NCI-H1694 treated with DMSO at 0.1 percent for 48 hours (cell line): Measurements from ENCODE around the gene ATP7B.

ENCODE experiments used
- DNase-seq: peaks from one replicate; lab custom pipeline; 2025; lab: John Stamatoyannopoulos, UW

ATP7B gene

DNA sequence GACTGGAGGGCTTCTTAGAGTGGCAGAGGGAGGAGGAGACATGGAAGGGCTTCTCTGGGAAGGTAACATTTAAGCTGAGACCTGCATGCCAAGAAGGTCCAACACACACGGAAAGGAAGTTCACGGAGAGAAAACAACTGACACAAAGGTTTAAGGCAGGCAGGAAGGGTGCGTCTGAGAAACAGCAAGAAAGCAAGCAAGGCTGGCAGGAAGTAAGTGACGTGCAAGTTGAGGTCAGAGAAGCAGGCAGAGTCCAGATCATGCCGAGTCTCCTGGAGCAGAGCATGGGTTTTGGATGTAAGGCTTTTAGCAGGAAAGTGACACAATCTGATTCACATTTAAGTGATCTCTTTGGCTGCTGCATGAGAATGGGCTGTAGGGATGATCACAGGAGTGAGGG lies 60.5 kb downstream of the ATP7B start:
- DNase-seq: no peak

DNA sequence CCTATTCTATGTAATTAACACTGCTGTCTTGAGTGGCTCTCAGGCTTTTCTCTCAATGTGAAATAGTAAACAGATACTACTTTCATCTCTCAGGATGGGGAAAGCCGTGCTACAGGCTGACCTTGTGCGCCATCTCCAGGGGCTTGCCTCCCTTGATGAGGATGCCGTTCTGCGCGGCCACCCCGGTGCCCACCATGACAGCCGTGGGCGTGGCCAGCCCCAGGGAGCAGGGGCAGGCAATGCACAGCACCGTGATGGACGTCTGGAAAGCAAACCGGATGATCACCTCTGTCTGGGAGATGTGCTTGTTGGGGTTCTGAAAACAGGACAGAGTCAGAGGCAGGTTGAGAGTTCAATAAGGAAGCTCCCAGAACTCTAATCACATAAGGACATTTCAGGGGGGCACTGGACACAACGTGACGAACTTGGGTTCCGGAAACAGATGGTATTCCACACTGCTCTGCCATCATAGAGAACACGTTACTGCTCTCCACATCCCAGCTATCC lies 65.0 kb downstream of the ATP7B start:
- no peak for DNase-seq

DNA sequence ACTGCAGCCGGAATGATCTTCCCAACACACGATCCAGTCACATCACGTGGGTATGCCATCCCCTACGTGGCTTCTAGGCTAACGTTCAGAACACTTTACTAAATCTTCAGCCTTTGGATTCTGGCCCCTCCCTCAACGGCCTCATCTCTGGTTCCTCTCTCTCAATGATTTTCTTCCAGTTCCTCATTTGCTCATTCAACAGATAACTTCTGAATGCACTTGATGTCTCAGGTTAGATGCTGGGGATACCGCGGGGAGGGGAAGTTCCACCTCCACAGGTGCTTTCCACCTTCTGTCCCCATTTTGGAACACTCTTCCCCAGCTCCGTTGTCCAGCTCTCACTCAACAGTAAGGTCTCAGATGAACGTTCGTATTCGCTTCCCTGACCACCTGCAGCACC lies 66.1 kb downstream of the ATP7B start:
- DNase-seq: no peak

DNA sequence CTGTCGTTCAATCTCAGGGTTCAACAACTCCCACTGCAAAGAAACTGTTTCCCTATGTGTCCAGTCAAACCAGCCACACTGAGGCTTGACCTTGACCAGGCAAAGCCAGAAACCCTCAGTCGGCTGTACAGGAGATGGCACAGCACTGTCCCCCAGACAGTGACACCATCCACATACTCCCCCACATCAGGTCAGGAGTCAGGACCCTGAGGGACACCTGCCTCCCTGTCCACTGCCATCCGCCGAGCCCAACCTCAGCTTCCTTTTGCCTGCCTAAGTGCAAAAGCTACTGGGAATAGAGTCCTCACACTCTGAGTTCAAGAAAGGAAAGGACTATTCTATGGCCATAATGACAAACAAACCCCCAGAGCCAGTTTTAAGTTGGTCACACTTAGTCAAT lies 66.8 kb downstream of the ATP7B start:
- DNase-seq: no peak

DNA sequence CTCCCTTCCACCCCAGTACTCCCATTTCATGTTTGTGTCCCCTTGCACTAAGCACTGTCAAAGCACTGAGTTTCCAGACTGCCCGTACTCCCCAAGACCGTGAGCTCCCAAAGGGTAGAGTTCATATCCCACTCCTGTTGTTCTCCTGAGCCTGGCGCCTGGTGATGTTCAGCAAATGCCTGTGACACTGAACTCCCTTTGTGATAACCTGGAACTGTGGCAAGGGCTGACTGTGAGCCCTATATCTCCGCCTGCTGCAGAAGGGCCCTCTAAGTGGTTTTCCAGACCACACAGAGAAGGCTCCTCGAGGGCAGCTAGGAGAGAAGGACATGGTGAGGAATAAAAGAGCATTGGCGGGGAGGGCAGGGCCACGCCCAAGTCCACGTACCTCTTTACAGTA lies 67.5 kb downstream of the ATP7B start:
- DNase-seq: no peak

DNA sequence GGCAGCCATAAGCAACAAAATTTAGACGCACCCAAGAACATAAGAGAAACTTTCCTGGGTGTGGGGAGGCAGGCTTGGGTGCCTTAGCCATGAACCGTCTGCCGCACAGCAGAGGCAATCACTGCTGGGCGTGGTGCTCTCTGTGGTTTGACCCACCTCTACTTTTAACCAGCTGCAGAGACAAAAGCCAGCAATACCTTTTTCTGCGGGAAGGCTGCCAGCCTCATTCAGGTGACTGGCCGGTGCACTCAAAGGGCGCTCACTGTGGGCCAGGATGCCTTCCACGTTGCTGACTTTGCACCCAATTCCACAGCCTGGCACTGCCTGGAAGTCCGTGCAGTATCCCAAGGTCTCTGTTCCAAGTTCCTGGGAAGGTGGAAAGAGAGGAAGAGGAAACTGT lies 69.1 kb downstream of the ATP7B start:
- DNase-seq: no peak

DNA sequence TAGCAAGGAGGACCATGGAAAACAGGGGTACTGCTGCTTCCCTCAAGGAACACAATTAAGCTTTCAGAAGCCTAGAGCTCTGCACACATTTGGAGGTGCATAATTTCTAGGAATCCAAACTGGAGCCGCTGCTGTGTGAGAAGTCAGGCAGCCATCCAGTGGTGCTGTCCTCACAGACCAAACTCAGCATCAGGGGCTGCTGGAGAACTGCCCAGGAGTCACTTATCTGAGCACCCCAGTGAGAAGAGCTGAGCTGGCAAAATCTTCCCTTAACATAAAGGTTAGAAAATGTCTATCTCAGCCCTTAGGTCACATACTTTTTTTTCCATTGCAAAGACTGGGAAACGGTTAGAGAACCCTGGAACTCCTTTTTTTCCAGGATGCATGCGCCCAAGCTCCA lies 72.8 kb downstream of the ATP7B start:
- no peak for DNase-seq

DNA sequence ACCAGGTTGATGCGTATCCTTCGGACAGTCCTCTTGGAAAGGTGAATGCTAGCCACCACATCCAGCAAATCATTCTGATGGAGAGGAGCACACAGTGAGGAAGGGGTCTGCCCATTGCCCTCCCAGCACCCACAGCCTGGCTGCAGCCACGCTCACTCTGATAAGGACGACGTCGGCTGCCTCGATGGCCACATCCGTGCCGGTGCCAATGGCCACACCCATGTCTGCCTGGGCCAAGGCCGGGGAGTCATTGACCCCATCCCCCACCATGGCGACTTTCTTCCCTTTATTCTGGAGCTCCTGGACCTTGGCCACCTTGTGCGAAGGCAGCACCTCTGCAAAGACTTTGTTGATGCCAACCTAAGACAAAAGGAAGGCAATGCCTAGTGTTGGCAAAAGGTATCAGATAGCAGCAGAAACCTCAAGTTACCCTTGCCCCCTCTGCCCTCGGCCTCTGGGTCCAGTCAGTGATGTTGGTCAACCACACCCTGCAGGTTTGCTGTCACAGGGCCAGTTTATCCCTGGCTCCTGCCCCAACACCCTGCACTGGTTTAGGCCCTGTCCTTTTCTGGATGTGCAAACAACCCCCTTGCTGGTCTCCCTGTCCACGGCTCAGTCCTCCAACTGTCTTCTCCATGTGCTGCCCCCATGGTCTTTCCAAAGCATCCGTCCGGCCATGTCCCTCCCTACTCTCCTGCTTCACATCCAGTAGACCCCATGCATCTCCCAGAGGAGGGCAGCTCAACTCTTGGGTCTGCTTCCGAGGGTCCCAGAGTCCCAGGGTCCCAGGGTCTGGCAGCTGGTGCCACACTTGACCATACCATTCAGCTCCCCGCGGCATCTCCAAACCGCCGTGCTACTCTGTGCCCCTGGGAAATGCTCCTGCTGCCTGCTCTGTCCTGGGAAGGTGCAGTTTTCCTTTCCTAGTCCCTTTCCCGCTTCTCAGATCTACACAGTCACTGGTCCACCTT lies 73.6 kb downstream of the ATP7B start:
- no peak for DNase-seq

DNA sequence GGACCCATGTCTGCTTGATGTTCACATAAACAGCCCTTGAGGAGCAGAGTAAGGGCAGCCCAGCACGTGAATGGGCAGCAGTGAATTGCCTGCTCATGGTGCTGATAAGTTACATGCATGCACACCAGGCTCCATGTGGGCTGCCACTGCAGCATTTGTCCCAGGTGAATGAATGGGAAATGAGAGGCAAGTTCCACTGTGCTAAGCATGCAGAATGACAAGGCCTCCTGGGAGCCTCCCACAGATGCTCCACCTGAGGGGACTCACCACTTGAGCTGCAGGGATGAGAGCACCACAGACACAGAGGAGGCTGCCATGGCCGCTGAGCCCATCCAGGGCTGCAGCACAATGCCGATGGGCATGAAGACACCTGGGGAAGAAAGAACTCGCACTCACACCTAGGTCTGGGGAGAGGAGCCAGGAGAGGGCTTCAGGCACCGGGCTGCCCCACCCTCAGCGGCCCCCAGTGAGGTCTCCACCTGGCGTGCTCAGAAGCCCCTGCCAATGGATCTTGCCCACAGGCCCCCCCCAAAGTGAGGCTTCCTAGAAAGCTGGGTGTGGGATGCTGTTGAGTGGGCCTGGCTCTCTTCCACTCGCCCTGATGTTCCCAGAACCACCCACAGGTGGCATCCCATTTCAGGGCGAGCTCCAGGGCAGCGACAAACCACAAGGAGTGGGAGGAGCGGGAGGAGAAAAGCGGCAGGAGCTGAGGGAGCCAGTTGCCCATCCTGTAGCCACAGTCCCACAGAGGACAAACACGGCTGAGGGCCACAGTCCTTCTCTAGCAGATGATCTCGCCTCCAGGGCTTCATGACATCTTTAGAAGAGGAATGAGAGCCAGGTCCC lies 75.7 kb downstream of the ATP7B start:
- no peak for DNase-seq

DNA sequence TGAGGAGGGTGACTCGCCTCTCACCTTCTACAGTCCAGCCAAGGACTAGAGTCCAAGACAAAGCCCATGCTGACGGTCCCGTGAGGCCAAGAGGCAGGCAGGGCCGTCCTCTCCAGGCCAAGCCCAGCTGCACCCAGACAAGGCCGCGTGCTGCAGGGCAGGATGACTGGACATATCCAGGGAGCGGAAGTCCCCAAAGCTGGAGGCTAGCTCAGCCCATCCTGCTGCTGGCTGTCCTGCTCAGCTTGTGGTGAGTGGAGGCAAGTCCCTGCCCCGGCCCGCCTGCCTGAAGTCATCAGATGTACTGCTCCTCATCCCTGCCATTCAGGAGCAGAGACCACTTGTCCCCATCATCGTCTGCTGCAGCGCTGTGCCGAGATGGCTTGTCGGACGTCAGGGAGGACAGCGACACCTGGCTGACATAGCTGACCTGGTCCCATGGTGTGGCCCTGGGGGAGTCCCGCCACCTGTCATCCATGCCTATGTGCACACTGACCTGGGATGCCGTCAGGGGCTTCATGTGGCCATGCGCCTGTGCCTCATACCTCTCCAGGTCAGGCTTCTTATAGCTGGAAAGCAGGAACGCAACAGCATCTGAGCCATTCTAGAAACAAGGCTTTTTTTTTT lies 76.7 kb downstream of the ATP7B start:
- no peak for DNase-seq

DNA sequence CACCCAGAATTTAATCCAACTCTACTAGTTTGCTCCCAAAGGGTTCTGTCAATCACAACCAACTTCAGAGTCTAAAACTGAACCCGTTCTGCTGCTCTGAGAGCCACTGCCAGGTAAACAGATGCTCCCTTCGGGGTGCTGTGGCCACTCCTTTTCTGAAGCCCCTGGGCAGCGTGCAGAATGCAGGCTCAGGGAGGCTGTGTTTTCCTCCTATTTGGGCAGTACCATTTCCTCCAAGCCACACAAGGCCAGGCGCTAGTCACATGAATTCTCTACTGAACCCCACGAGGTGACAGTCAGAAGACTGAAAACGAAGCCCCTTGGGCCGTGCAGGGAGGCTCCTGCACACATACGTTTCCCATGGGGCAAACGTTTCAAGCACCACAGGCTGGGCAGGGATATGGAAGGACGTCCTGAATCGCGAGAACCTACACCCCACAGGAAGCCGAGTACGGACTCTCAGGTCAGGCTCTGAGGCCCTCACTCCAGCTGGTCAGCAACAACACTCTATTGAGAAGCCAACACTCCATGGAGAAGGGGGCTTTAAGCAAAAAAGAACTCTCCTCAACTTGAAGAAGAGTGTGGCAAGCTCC lies 77.7 kb downstream of the ATP7B start:
- no peak for DNase-seq

DNA sequence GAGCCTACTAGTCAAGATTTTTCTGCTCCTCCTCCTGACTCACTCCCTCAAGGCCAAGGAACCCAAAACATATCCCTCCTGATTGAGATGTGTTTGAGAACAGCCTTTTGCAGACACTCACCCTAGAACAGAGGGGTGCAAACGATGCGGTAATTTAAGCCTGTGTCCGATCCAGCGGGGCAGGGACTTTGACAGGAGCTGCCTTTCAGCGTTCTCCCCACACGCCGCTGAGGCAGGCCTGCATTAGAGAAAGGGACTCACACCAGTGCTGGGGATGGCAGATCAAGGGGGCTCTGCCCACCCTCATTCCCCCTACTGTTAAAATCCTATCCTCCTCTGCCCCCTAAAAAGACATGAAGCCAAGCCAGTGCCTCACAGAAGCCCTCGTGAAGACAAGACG lies 79.0 kb downstream of the ATP7B start:
- DNase-seq: no peak

DNA sequence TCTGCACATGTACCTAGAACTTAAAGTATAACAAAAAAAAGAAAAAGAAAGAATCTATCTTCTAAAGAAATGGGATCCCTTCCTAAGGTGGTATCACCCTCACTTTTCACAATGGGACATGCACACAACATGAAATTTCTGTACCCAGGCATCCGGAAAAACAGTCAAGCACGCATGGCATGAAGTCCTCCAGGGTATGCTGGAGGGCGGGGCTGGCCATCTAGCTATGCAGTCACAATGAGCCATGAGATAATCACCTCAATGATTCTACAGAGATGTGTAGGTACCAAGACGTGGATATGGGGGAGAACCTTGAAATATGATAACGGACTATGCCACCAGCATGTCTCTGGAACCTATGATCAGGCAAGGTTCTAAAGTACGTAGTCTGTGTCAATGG lies 79.6 kb downstream of the ATP7B start:
- DNase-seq: no peak

DNA sequence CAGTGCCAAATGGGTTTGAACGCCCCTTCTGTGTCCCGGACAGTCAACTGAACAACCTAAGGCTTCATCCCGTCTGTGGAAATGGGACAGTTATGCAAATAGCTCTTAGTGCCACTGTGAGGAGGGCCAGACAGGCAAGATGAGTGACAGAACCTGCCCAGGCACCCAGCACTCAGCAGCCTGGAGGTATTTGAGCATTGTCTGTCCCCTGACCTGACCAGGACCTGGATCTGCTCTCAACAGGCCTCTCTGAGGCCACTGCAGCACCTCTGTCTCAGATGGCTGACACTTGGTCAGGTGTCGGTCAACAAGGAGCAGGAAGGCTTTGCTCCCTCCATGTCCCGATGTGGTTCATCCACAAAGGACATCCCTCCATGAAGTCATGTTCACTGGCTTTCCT lies 81.6 kb downstream of the ATP7B start:
- DNase-seq: no peak

DNA sequence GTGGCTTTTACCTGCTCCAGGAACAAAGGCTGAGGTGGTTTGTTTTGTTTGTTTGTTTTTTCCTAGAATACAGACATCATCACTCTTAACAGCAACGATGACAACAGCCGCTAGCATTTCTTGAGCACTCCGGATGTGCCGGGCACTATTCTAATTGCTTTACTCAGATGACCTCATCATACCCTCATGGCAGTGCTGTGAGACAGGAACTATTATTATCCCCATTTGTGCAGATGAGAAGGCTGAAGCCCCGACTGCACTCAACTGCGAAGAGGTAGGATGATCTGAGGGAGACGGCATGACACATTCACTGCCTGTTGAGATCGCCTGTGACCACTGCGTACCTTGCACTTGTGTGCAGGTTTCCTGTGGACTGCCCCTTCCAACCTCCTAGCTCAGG lies 83.0 kb downstream of the ATP7B start:
- DNase-seq: no peak

DNA sequence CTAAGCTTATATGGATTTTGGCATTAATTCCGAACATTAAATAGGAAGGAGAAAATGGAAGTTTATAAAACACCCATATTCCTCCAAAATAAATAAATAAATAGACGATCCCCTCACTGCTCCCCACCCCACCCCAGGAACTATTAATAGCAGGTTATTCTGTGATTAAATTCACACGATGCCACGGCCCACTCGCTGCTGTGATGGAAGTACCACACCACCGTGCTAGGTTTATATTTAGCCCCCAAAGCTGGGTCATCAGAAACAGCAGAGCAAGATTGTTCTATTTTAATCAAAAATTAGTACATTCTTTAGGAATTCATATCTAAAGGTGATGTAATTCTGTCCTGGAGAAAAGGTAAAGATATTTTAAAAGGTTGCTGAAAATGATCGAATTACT lies 84.1 kb downstream of the ATP7B start:
- no peak for DNase-seq

DNA sequence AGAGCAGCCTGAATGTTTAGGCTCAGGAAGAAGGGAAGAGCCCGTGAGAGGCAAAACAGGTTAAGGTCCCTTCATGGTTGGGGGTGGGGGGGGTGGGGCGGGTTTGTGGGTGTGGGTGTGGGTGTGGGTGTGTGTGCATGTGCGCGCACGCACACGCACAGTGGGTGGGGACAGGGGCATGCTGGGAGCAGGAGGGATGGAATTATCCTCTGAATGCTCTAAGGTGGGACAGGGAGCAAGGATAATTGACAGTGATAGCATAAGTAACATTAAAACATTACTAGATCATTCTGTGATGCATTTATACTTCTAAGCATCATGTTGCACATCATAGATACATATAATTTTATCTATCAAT lies 84.7 kb downstream of the ATP7B start:
- no peak for DNase-seq

DNA sequence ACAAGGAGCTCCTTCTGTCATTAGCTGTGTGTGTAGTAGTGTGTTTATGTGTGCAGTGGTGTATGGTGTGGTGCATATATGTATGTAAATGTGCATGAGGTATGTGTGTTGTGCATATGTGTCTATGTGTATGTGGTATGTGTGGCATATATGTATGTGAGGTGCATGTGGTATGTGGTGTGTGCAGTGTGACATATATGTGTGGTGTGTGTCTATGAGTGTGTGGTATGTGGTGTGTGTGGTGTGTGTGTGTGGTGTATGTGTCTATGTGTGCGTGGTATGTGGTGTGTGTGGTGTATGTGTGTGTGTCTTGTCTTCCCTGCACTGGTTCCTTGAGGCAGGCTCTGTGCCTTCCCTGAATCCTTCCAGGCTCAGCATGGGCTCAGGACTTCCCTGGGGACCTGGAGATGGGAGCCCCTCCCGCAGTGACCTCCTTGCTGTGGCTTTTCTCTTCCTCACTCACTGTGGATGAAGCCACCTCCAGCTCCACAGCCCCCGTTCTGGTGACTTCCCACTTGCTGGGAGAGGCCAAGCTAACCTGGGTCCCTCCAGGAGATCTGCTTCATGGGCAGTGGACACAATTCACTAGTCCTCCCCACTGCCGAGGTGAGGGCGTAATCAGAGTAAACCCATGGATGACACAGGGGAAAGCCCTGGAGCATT lies 85.3 kb downstream of the ATP7B start:
- no peak for DNase-seq

DNA sequence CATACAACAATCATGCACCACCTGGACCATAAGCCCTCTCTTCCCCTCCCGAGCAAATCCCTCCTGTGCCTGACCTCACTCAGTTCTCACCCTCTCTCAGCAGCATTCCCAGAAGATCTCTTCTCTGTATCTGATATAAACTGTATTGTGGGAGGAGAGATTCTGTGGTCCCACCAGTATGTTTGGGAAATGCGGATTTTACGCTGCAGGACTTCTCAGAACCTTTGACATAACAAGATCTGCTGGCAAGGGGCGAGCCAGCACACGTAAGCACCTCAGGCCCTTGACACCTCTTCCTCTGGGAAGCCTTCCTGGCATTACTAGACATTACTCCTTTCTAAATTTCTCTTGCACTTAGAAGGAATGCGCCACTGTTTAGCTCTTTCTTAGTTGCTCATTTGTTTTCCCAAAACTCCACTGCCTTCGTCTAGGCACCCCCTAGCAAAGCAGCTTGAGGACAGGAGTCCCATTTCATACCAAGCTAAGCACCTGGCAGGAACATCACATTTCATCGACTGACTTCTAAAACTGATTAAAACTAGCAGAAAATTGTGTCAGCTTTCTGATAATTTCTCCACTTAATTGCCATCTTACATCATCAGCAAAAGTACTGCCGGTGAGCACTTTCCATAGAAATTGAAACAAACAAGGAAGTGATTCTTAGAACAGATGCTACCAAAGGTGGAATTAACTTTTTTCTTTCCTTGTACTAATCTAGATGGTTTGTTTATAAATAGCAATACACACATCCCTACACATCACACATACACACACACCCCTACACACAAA lies 86.3 kb downstream of the ATP7B start:
- DNase-seq: no peak

DNA sequence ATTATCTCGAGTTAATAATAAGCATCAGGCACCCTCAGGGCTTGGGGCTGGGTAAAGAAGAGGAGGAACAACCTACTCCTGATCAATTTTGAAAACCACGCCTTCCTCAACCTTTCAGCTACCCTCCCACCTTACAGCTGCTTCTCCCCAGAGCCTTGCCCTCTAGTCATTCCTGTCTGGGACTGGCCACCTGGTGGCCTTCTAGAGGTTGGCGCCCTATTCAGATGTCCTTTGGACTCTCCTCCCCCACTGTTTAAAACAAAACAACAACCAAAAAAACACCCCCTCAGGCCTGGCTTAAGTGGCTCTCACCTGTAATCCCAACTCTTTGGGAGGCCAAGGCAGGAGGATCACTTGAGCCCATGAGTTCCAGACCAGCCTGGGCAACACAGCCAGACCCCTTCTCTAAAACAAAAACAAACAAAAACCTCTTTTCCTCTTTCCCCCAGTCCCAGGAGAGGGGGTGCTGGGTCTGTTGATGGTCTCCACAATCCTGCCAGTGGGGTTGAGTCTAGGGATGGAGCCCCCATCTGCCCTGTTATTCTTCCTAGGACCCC lies 87.2 kb downstream of the ATP7B start:
- DNase-seq: no peak
